Activated CD4-positive, alpha-beta T cell treated with anti-CD3 and anti-CD28 coated beads for 36 hours (primary cell): Measurements from ENCODE around the gene GPR137B. TPM values are rescaled to one million over a fixed set of nuclear protein-coding genes. Genes with fewer than 3 reads are reported as not detected.

Source experiments
- ATAC-seq: fragments of 200-7000 bp; cut with Tn5 transposase; one replicate; pipeline ENCODE4 v1.10.0; 2021; ENCODE audit warnings: mild to moderate bottlenecking, moderate library complexity
- CTCF ChIA-PET: fragments of 350-600 bp; sonication (Branson Sonifier 250); formaldehyde crosslinking; loops from one replicate; lab custom pipeline; 2021; ENCODE audit warnings: antibody characterized with exemption; lab: Charles Lee
- POLR2A ChIA-PET: fragments of 350-600 bp; sonication (Branson Sonifier 250); formaldehyde crosslinking; loops from one replicate; lab custom pipeline; 2021; ENCODE audit warnings: antibody characterized with exemption, inconsistent platforms; lab: Charles Lee
- DNase-seq: peaks from one replicate; pipeline ENCODE4 v3.0.0-alpha.2; 2020
- H3K27ac Mint-ChIP-seq: one replicate; pipeline ENCODE4 v1.8.0; 2021; ENCODE audit warnings: mixed read lengths
- H3K27me3 Mint-ChIP-seq: one replicate; pipeline ENCODE4 v1.8.0; 2021; ENCODE audit warnings: mixed read lengths
- H3K36me3 Mint-ChIP-seq: one replicate; pipeline ENCODE4 v1.8.0; 2021; ENCODE audit warnings: low read depth, mixed read lengths
- H3K4me1 Mint-ChIP-seq: one replicate; pipeline ENCODE4 v1.8.0; 2021; ENCODE audit warnings: mixed read lengths
- H3K4me3 Mint-ChIP-seq: one replicate; pipeline ENCODE4 v1.8.0; 2021; ENCODE audit warnings: mild to moderate bottlenecking, moderate library complexity, mixed read lengths
- H3K9me3 Mint-ChIP-seq: one replicate; pipeline ENCODE4 v1.8.0; 2021; ENCODE audit warnings: low read depth, mixed read lengths
- intact Hi-C, 2 experiments: fragments of 100-400 bp; cut with DNase I in 1 of 2; cut with micrococcal nuclease in 1 of 2; formaldehyde crosslinking; loops; one replicate each; pipeline versions ENCODE4 v1.14.2 to v1.15.1; 2022 to 2024; cut with DNase I, micrococcal nuclease
- total RNA-seq, 2 experiments: library from RNA; stranded (reverse); gene quantifications; one replicate each; pipeline ENCODE4 v1.2.3, GENCODE V29; 2021

Gene GPR137B
- total RNA-seq, 2 experiments from 2014 or later: 5.0 to 5.6 TPM

GRCh38 chr1:236132420-236133046, 9.8 kb upstream of the GPR137B start:
- no peaks in the 10 kb centered on the region for H3K36me3 Mint-ChIP-seq
- H3K4me1 Mint-ChIP-seq: no peaks in the 10 kb centered on the region
- POLR2A ChIA-PET: interaction anchor here (0.5 kb wide), 1 partner anchor 11 kb away, joined by 3 read pairs; no protein-coding TSS in a partner anchor
- no peak overlapping the region for H3K4me3 Mint-ChIP-seq
- CTCF ChIA-PET: interaction anchor here (0.6 to 1.4 kb wide), 3 partner anchors 8 to 628 kb away, joined by 3 to 4 read pairs (median 3); no protein-coding TSS in a partner anchor
- intact Hi-C loops: no loop called here
- no peak overlapping the region for H3K27ac Mint-ChIP-seq
- H3K9me3 Mint-ChIP-seq: no peaks in the 10 kb centered on the region
- ATAC-seq (no peak), DNase-seq (no peak)
- H3K27me3 Mint-ChIP-seq: peaks cover 24% of the 10 kb centered on the region

- CTCF ChIA-PET: interaction anchor here (1.4 kb wide), 1 partner anchor 9 kb away, joined by 4 read pairs; no protein-coding TSS in a partner anchor
- intact Hi-C loops: no loop called here
- Mint-ChIP-seq H3K27me3 (peaks cover 28% of the 10 kb centered on the region), H3K4me1 (no peaks in the 10 kb centered on the region), H3K9me3 (no peaks in the 10 kb centered on the region), H3K4me3 (no peak overlapping the region), H3K36me3 (no peaks in the 10 kb centered on the region), H3K27ac (no peak overlapping the region)
- DNase-seq (no peak), ATAC-seq (no peak)
- POLR2A ChIA-PET: no interaction called here
Observed at GRCh38 chr1:236133339-236133738, 9.0 kb upstream of the GPR137B start.

GRCh38 chr1:236133802-236134201, 8.5 kb upstream of the GPR137B start:
- DNase-seq: no peak
- intact Hi-C loops: no loop called here
- no peak overlapping the region for H3K4me3 Mint-ChIP-seq
- H3K27ac Mint-ChIP-seq: no peak overlapping the region
- no peaks in the 10 kb centered on the region for H3K36me3 Mint-ChIP-seq
- H3K27me3 Mint-ChIP-seq: peaks cover 31% of the 10 kb centered on the region
- ATAC-seq: no peak
- ChIA-PET CTCF (no interaction called here), POLR2A (no interaction called here)
- no peaks in the 10 kb centered on the region for H3K9me3 Mint-ChIP-seq
- H3K4me1 Mint-ChIP-seq: no peaks in the 10 kb centered on the region

GRCh38 chr1:236137285-236137852, 5.0 kb upstream of the GPR137B start:
- H3K27me3 Mint-ChIP-seq: peaks cover 55% of the 10 kb centered on the region

GRCh38 chr1:236139495-236139894, 2.8 kb upstream of the GPR137B start:
- CTCF ChIA-PET: no interaction called here

More at GRCh38 chr1:236137285-236137852, 5.0 kb upstream of the GPR137B start:
- CTCF ChIA-PET: interaction anchor here (0.5 to 0.9 kb wide), 4 partner anchors 16 to 594 kb away, joined by 3 to 5 read pairs (median 4); no protein-coding TSS in a partner anchor
- Mint-ChIP-seq H3K4me1 (no peaks in the 10 kb centered on the region), H3K4me3 (no peak overlapping the region), H3K9me3 (no peaks in the 10 kb centered on the region), H3K36me3 (no peaks in the 10 kb centered on the region), H3K27ac (no peak overlapping the region)
- intact Hi-C loops: no loop called here
- POLR2A ChIA-PET: no interaction called here
- ATAC-seq (no peak), DNase-seq (peak; percentile 35)

GRCh38 chr1:236140705-236141446, 1.5 kb upstream of the GPR137B start:
- H3K9me3 Mint-ChIP-seq: no peaks in the 10 kb centered on the region

More at GRCh38 chr1:236139495-236139894, 2.8 kb upstream of the GPR137B start:
- intact Hi-C loops: no loop called here
- DNase-seq (no peak), ATAC-seq (no peak)
- H3K36me3 Mint-ChIP-seq: peaks cover 1% of the 10 kb centered on the region
- POLR2A ChIA-PET: no interaction called here
- peaks cover 53% of the 10 kb centered on the region for H3K27me3 Mint-ChIP-seq
- no peak overlapping the region for H3K4me3 Mint-ChIP-seq
- H3K9me3 Mint-ChIP-seq: no peaks in the 10 kb centered on the region
- peaks cover 11% of the 10 kb centered on the region for H3K4me1 Mint-ChIP-seq
- H3K27ac Mint-ChIP-seq: no peak overlapping the region

GRCh38 chr1:236141447-236142252, 689 bp upstream of the GPR137B start:
- POLR2A ChIA-PET: no interaction called here
- peak overlapping the region; percentile 69 for H3K4me3 Mint-ChIP-seq
- peaks cover 15% of the 10 kb centered on the region for H3K4me1 Mint-ChIP-seq
- CTCF ChIA-PET: interaction anchor here (0.8 to 1.1 kb wide), 3 partner anchors 33 to 253 kb away, joined by 3 read pairs; partner anchors contain the start of gene EDARADD
- ATAC-seq (no peak), DNase-seq (peak; percentile 32)
- peaks cover 37% of the 10 kb centered on the region for H3K27me3 Mint-ChIP-seq
- no peak overlapping the region for H3K27ac Mint-ChIP-seq
- peaks cover 1% of the 10 kb centered on the region for H3K36me3 Mint-ChIP-seq
- intact Hi-C loops: loop anchor here (1.0 to 10.0 kb wide), 6 partner anchors 19 to 461 kb away; partner anchors contain the start of genes EDARADD (in 1 of the 2) and HEATR1 (in 1 of the 2)
- H3K9me3 Mint-ChIP-seq: no peaks in the 10 kb centered on the region

More at GRCh38 chr1:236140705-236141446, 1.5 kb upstream of the GPR137B start:
- intact Hi-C loops: loop anchor here (5.0 to 10.0 kb wide), 3 partner anchors 254 to 461 kb away; partner anchors contain the start of genes EDARADD (in 1 of the 2) and HEATR1 (in 1 of the 2)
- POLR2A ChIA-PET: interaction anchor here (0.6 kb wide), 1 partner anchor 373 kb away, joined by 3 read pairs; no protein-coding TSS in a partner anchor
- H3K27me3 Mint-ChIP-seq: peaks cover 41% of the 10 kb centered on the region
- CTCF ChIA-PET: interaction anchor here (0.8 to 1.1 kb wide), 3 partner anchors 32 to 254 kb away, joined by 3 read pairs; partner anchors contain the start of gene EDARADD
- peak overlapping the region; percentile 69 for H3K4me3 Mint-ChIP-seq
- H3K36me3 Mint-ChIP-seq: peaks cover 1% of the 10 kb centered on the region
- DNase-seq (no peak), ATAC-seq (no peak)
- no peak overlapping the region for H3K27ac Mint-ChIP-seq
- H3K4me1 Mint-ChIP-seq: peaks cover 14% of the 10 kb centered on the region

GRCh38 chr1:236143104-236143948, 987 bp downstream of the GPR137B start:
- intact Hi-C loops: loop anchor here (1.0 to 10.0 kb wide), 5 partner anchors 35 to 459 kb away; partner anchors contain the start of genes EDARADD (in 1 of the 2) and HEATR1 (in 1 of the 2)
- ATAC-seq: peak; percentile 86
- Mint-ChIP-seq H3K4me3 (peak overlapping the region; percentile 95), H3K36me3 (peaks cover 1% of the 10 kb centered on the region), H3K9me3 (no peaks in the 10 kb centered on the region), H3K27ac (peak overlapping the region; percentile 47), H3K27me3 (peaks cover 30% of the 10 kb centered on the region), H3K4me1 (peaks cover 15% of the 10 kb centered on the region)
- ChIA-PET CTCF (interaction anchor here (0.5 to 1.3 kb wide), 10 partner anchors 9 to 825 kb away, joined by 3 to 5 read pairs (median 3); partner anchors contain the start of gene LGALS8), POLR2A (interaction anchor here (0.7 to 0.9 kb wide), 4 partner anchors 11 to 271 kb away, joined by 3 to 4 read pairs (median 3); no protein-coding TSS in a partner anchor)
- DNase-seq: peak; percentile 76

- peaks cover 24% of the 10 kb centered on the region for H3K27me3 Mint-ChIP-seq
- peaks cover 15% of the 10 kb centered on the region for H3K4me1 Mint-ChIP-seq
- H3K9me3 Mint-ChIP-seq: no peaks in the 10 kb centered on the region
- peaks cover 1% of the 10 kb centered on the region for H3K36me3 Mint-ChIP-seq
- no peak for DNase-seq
- H3K27ac Mint-ChIP-seq: no peak overlapping the region
- no peak for ATAC-seq
- intact Hi-C loops: loop anchor here (5.0 to 10.0 kb wide), 3 partner anchors 251 to 458 kb away; partner anchors contain the start of genes EDARADD (in 1 of the 2) and HEATR1 (in 1 of the 2)
- POLR2A ChIA-PET: interaction anchor here (0.7 to 0.9 kb wide), 2 partner anchors 140 to 270 kb away, joined by 3 to 4 read pairs; no protein-coding TSS in a partner anchor
- H3K4me3 Mint-ChIP-seq: peak overlapping the region; percentile 95
- CTCF ChIA-PET: interaction anchor here (0.7 to 1.3 kb wide), 4 partner anchors 9 to 346 kb away, joined by 3 to 5 read pairs (median 4); no protein-coding TSS in a partner anchor
Observed at GRCh38 chr1:236144033-236144432, 1.7 kb downstream of the GPR137B start.
